Glomerular endothelial cell (primary cell): ENCODE results near the gene PKP3. TPM values are rescaled to one million over a fixed set of nuclear protein-coding genes. Genes with fewer than 3 reads are reported as not detected.
"Not testable (repeated sequence)": the region's sequence is repeated elsewhere in the genome, so short reads cannot be mapped to it uniquely, and the experiment has no call there.

Experiments used
- DNase-seq: peaks from one replicate; pipeline ENCODE4 v3.0.0-alpha.2; 2011; ENCODE audit warnings: low read depth, low spot score; ENCODE audit errors: extremely low read depth
- total RNA-seq: library from RNA; depleted of rRNA; stranded (reverse); fragments of >200 nt; gene quantifications from 2 replicates; pipeline ENCODE4 v1.2.3, GENCODE V29; 2015

PKP3 gene
- total RNA-seq, 1 donor from 2014 or later = 0.41 TPM

GRCh38 chr11:394858-395655 lies 1.0 kb downstream of the PKP3 start:
- no peak for DNase-seq

- no peak for DNase-seq
Observed at GRCh38 chr11:395866-396265, 1.9 kb downstream of the PKP3 start.

GRCh38 chr11:396511-396947 lies 2.5 kb downstream of the PKP3 start:
- no peak for DNase-seq

GRCh38 chr11:396948-397548 lies 3.0 kb downstream of the PKP3 start:
- DNase-seq = no peak

GRCh38 chr11:398826-399225 lies 4.8 kb downstream of the PKP3 start:
- no peak for DNase-seq

GRCh38 chr11:399731-400211 lies 5.8 kb downstream of the PKP3 start:
- no peak for DNase-seq

- no peak for DNase-seq
Observed at GRCh38 chr11:400241-400689, 6.3 kb downstream of the PKP3 start.

GRCh38 chr11:401196-401595 lies 7.2 kb downstream of the PKP3 start:
- DNase-seq = not testable (repeated sequence)

- DNase-seq = no peak
Observed at GRCh38 chr11:403021-403760, 9.2 kb downstream of the PKP3 start.

- DNase-seq = no peak
Observed at GRCh38 chr11:403761-404431, 9.9 kb downstream of the PKP3 start.

- no peak for DNase-seq
Observed at GRCh38 chr11:404551-405264, 10.7 kb downstream of the PKP3 start.

- DNase-seq = no peak
Observed at GRCh38 chr11:405323-405953, 11.4 kb downstream of the PKP3 start.

GRCh38 chr11:405954-406795 lies 12.2 kb downstream of the PKP3 start:
- DNase-seq = no peak

GRCh38 chr11:406796-407650 lies 13.0 kb downstream of the PKP3 start:
- no peak for DNase-seq

GRCh38 chr11:407651-408123 lies 13.7 kb downstream of the PKP3 start:
- DNase-seq = no peak

- DNase-seq = no peak
Observed at GRCh38 chr11:408154-409007, 14.4 kb downstream of the PKP3 start.
